Suppressor macrophage treated with lipopolysaccharide for 1 hour (primary cell): ENCODE data around the gene FMNL1.
A peak's percentile ranks its signal among the peaks of the same experiment; 100 is the strongest.

ENCODE experiments used
- DNase-seq, 3 donors: peaks; one replicate each; pipeline ENCODE4 v3.0.0-alpha.2; 2020 to 2022

The FMNL1 gene

GRCh38 chr17:45284176-45285140 is 62.8 kb downstream of the FMNL1 start:
- peak; percentile 51 to 68 (median 57) for DNase-seq

- DNase-seq: no peak
These were observed 64.6 kb downstream of the FMNL1 start for GRCh38 chr17:45286286-45286685.

DNA sequence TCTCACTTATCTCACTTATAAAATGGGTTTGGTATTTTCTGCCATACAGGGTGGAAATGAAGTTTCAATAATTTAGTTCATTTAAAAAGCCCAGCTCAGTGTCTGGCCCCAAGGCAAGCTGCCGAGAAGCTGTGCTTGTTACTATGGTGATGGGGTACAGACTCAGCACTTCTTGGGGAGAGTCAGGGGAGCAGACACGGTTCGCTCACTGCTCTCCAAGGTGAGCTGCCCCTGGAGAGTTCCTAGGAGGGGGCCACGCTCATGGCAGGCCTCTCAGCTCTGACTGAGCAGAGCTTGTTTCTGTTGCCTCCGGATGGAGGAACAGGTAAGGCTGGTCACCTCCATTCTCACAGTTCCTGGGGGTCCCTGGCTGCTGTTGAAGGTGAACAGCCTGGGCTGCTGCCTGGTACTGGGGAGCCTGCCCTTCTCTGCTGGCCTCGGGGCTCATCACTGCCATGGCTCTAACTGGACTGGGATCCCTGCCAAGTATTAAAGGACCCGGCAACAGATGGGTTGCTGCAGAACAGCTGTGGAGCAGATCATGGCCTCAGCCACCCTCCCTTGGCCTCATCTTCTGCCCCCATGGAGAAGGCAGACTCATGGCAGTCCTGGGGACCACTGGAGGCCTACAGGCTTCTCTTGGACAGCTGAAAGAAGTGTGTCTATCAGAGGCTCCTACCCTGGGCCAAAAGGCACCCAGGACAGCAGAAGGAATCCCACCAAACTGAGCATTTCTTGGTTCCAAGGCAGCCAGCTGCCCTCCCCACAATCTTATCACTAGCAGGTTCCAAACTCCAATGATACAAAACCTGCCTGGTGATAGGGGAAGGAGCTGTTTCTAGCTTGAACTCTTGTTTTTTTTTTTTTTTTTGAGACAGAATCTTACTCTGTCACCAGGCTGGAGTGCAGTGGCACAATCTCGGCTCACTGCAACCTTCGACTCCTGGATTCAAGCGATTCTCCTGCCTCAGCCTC is 66.1 kb downstream of the FMNL1 start:
- DNase-seq: no peak

- DNase-seq: no peak
These were observed 67.1 kb downstream of the FMNL1 start for GRCh38 chr17:45288825-45289224.

DNA sequence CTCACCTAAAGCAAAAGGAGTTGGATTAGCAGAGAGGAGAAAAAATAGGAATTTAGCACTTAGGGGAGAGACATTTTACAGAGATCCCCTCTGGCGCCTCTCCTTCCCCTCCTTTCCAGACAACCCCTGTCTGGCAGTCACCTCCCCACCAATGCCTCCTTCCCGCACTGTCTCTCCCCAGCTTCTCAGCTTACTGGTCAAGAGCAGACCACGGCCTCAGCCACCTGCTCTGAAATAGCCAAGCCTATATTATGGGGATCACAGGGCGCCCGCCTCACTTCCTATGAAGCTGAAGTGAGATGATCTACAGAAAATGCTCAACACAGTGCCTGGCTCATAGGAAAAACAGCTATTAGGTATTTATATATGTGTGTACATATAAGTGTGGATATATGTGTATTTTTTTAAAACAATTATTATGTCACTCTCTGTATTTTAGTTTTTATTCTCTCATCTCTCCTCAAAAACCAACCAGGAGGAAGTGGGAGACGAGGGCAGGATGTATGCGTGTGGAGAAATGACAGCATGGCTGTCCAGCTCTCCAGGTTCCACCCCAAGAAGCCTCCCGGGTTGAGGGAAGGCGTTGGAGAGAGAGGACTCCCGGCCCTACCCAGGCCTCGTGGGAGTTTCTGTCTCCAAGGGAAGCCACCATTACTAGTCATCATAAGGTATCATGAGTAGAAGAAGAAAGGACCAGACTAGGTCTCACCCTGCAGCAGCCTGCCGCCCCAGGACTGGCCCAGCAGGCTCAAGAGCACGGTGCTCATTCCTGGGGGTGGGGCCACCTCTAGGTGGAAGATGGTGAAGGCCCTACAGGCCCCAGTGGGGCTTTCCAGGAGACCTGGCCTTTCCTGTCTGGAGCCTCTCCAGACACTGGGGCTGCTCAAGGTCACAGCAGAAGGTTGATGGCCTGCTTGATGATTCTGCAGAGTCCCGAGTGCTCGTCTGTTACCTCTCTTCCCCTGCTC is 67.9 kb downstream of the FMNL1 start:
- DNase-seq: peak in 1 of 3 donors; percentile 46

DNA sequence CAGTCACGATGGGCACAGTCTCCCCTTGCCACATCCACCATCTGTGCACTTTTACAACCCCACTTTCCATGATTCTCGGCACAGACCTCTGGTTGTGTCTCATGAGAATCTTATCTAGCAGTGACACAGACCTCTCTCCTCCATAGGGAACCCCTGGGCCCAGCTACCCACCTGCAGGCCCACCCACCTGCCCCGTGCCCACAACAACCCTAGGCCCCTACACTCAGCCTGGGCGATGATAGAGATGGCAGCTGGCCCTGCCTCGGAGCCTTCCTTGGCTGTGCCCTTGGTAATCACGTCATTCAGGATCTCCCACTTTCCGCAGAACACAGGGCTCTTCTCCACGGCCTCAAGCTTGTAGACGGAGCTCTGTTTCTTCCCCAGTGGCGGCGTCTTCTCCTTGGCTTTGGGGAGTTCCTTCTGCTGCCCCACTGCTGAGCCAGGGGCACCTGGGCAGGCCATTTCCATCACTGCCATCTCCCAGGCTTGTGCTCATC is 68.6 kb downstream of the FMNL1 start:
- no peak for DNase-seq

DNA sequence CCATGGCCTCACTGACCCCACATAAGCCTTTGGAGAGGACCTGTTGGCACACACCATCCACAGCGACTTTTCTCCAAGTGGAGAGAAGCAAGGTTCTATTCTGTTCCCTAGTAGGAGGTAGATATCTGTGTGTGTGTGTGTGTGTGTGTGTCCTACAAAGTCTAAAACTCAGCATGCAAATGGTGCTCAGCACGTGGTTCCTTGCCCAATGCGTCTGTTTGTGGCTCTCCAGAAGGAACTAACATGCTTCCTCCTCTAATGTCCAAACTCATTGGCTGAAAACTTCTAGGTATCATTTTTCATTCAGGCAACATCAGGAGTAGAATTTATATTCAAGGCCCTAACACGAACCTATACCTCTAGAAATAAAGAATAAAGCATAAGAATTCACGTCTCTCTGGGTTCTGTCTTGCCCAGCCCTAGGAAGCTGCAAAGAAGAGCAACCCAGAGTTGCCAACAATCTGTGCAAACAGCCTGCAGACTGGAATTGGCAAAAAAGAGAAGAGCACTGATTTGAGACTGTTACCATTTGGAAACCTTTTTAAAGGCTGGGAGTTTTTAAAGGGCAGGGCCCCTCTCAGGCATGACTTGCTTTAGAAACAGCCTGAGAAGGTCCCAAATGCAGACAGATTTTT is 69.6 kb downstream of the FMNL1 start:
- peak; percentile 79 to 82 (median 80) for DNase-seq

- no peak for DNase-seq
These were observed 71.2 kb downstream of the FMNL1 start for GRCh38 chr17:45292696-45293412.

DNA sequence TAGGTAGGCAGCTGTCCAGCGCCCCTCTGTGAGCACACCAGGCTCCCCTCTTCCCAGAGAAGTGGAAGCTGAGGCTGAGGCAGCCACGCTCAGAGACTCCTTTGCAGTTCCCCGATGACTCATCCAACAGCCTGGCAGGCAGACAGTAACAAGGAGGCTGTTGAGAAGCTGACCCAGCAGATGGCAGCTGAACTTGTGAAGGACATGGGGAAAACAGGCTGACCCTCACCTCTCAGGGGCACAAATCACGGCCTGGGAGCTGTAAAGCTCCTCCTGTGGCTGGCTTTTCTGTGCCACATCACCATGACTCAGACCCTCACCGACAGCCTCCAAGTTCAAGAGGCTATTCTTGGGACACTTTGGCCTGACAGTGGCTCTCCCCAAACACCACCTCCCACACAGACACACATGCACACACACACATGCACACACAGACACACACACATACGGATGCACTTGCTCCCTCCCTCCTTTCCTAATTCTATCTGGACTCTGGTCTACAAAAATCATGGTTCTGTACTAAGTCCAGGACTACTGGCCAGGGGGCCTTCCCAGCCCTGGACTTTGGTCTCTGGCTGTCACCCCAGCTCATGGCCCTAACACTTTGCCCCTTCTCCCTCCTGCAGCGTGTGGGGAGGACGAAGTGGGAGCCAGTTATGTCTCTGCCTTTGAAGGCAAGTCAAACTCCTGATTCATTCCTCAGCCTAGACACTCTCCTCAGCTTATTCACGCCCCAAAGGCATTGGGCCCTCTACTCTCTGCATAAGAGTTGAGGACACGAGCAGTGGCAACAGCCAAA is 71.9 kb downstream of the FMNL1 start:
- peak; percentile 90 to 91 (median 90) for DNase-seq

DNA sequence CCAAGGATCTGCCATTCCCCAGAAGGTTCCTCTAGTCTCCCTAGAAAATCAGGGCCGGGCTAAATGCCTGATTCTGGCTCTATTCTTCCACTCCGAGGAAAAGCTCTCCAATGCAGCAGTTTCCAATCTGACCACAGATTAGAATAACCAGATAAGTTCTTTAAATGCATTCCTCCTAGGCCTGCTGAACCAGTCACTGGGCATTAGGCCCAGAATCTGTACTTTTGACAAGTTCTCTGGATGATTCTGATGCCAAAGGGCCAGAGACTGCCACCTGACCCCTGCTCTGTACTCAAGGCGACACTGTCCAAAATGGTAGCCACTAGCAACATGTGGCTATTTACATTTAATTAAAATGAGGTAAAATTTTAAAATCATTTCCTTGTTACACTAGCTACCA is 72.8 kb downstream of the FMNL1 start:
- DNase-seq: no peak

- DNase-seq: peak; percentile 83 to 97 (median 94)
These were observed 74.5 kb downstream of the FMNL1 start for GRCh38 chr17:45296003-45296832.

GRCh38 chr17:45296833-45297124 is 75.1 kb downstream of the FMNL1 start:
- DNase-seq: no peak
